ENCODE results near the gene LNX1.

DNA sequence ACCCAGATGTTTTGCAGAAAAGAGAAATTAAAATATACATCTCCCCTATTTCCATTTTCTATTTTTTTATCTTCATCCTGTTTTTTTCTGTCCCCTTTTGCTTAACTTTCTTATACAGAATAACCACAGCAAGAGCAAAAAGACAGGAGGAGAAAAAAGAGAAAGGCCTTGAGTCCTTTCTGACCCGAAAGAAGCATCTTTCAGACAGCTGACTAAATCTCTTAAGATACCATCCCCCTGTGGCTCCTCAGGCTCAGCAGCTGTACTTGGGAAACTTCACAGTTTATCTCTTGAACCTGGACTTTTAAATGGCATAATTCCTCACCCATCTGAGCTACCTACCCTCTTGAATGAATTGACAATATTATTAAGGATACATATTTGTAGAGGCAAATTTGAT is 113.7 kb downstream of the LNX1 start:
- no peak for TF ChIP-seq POLR2A (IDR thresholded peaks at IDR 0.05)
- TF ChIP-seq, protein P1, sequence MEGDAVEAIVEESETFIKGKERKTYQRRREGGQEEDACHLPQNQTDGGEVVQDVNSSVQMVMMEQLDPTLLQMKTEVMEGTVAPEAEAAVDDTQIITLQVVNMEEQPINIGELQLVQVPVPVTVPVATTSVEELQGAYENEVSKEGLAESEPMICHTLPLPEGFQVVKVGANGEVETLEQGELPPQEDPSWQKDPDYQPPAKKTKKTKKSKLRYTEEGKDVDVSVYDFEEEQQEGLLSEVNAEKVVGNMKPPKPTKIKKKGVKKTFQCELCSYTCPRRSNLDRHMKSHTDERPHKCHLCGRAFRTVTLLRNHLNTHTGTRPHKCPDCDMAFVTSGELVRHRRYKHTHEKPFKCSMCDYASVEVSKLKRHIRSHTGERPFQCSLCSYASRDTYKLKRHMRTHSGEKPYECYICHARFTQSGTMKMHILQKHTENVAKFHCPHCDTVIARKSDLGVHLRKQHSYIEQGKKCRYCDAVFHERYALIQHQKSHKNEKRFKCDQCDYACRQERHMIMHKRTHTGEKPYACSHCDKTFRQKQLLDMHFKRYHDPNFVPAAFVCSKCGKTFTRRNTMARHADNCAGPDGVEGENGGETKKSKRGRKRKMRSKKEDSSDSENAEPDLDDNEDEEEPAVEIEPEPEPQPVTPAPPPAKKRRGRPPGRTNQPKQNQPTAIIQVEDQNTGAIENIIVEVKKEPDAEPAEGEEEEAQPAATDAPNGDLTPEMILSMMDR (IDR thresholded peaks at IDR 0.05): no peak

Measured in suprapubic skin (tissue), 3 donors.